Stimulated activated CD8-positive, alpha-beta memory T cell treated with anti-CD3 and anti-CD28 coated beads, Interleukin-7, amount 100 ng/mL, for 24 hours (primary cell): ENCODE data around the gene MAP2K1.
"Not testable (repeated sequence)": the region's sequence is repeated elsewhere in the genome, so short reads cannot be mapped to it uniquely, and the experiment has no call there.

ENCODE experiments used
- DNase-seq: peaks from one replicate; pipeline ENCODE4 v3.0.0-alpha.2; 2020; ENCODE audit warnings: low read depth

The MAP2K1 gene

DNA sequence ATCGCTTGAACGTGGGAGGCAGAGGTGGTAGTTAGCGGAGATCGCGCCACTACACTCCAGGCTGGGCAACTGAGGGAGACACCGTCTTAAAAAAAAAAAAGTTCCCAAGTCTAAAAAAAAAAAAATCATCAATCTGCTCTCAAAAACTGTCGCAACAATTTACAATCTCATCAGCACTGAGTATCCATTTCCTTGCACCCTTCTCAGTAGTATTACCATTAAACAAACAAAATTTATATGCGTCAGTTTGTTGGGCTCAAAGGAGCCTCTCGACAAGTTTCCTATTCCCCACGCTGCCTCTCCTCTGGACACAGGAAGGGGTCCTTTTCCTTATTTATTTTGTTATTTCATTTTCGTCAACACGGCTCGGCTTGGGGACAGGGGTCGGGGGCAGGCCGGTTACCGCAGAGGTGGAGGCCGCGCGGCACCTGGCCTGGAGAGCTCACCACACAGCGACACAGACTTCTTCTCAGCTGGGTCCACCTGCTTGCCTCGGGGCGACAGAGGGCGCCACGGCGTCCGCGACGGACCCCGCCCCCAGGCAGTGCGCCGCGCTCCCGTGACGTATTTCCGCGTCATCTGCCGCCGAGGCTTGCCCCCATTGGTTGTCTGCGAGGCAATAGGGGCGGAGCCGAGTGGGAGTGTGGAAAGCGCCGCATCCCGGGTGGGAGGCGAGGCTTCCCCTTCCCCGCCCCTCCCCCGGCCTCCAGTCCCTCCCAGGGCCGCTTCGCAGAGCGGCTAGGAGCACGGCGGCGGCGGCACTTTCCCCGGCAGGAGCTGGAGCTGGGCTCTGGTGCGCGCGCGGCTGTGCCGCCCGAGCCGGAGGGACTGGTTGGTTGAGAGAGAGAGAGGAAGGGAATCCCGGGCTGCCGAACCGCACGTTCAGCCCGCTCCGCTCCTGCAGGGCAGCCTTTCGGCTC is at the start of gene MAP2K1:
Gene MAP2K1, plus strand, starts transcription at position 709 of the 920 bp plus-strand sequence. CDS start 436 bp downstream, outside the sequence.
- peak; percentile 96 for DNase-seq

DNA sequence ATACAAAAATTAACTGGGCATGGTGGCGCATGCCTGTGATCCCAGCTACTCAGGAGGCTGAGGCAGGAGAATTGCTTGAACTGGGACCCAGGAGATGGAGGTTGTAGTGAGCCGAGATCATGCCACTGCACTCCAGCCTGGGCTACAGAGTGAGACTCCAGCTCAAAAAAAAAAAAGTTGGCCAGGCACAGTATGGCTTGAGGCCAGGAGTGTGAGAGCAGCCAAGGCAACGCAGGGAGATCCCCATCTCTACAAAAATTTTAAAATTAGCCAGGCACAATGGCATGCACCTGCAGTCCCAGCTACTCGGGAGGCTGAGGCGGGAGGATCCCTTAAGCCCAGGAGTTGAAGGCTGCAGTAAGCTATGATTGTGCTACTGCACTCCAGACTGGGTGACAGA is 38.2 kb upstream of the MAP2K1 start:
- not testable (repeated sequence) for DNase-seq

DNA sequence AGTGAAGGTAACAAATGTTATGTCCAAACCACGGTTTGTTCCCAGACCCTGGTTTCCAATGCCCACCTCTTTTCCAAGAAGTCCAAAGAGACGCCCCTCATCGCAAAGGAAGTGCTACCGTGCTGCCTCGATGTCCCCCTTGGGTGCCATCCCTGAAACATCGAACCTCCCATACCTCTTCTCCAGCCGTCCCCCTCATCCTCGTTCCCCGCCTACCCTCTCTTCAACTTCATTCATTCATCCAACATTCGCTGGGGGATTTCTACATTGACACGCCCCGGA is 30.7 kb upstream of the MAP2K1 start:
- no peak for DNase-seq

- DNase-seq: peak; percentile 93
Measured at GRCh38 chr15:66356359-66357236, 30.1 kb upstream of the MAP2K1 start, which contains the start of gene TIPIN. TIPIN (minus strand) TSS chr15:66356685; CDS start chr15:66352947, 3,738 bp downstream.

GRCh38 chr15:66359740-66360139 is 27.0 kb upstream of the MAP2K1 start:
- no peak for DNase-seq

- not testable (repeated sequence) for DNase-seq
Measured at GRCh38 chr15:66361745-66362460, 24.8 kb upstream of the MAP2K1 start.

DNA sequence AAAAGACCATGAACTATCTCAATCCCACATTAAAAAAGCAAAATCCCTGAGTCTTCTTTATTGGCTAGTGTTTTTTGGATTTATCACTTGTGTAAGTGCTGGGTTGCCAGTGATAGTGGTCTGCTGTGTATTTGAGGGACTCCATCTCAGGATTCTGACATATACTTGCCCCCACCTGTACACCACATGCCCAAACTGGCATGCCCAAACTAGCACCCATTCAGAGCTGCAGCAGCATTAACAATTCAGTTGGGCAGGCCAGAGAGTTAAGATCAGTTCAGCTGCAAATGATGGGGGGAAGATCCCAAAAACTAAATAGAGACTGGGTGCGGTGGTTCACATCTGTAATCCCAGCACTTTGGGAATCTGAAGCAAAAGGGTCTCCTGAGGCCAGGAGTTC is 23.9 kb upstream of the MAP2K1 start:
- DNase-seq: no peak

- DNase-seq: no peak
Measured at GRCh38 chr15:66364944-66365528, 21.7 kb upstream of the MAP2K1 start.

DNA sequence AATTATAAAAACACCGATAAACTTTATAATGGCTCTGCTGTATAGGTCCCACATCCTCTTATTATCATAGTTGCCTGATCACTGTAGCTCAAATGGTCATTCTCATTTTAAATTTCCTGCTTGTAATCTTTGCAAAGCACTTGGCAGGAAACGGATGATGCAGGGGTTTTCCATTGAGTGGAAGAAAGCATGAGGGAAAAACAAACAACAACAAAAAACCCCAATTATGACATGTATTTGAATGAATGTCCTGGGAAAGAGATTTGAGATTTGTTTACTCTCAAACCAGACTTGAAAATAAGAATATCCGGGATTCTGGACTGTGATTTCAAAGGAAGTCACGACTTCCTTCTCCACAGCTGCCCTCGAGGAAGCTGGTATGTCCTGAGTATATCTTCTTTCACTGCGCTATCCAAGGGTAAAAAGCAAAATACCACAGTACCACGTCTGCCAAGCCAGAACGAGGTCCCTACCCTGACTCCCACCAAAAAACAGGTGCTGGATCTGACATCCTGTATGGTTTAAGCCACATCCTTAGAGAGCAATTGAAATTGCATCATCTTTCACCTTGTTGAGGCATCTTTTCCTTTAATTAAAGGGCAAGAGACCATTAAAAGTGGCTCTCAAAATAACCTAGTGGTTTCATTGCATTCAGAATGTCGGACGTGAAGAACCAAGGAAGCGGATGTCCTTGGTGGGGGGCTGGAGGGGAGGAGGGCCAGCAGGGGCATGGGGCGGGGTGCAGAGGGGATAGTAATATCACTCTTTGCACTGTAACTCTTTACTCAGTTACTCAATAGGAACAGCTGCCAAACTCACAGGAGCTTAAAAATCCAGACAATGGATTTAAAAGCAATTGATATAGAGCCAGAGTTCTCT is 16.7 kb upstream of the MAP2K1 start:
- DNase-seq: no peak

DNA sequence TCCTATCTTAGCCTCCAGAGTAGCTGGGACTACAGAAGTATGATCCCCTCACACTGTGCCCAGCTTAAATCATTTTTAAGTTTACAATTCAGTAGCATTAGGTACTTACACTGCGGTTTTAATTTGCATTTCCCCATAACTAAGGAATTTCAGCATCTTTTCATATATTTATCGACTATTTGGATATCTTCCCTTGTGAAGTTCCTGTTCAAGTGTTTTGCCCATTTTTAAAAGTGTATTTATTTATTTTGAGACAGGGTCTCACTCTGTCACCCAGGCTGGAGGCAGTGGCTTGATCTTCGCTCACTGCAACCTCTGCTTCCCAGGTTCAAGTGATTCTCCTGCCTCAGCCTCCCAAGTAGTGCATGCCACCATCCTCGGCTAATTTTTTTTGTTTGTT is 12.5 kb upstream of the MAP2K1 start:
- no peak for DNase-seq

GRCh38 chr15:66378814-66379430 is 7.8 kb upstream of the MAP2K1 start:
- DNase-seq: no peak

- not testable (repeated sequence) for DNase-seq
Measured at GRCh38 chr15:66381376-66381775, 5.3 kb upstream of the MAP2K1 start.

GRCh38 chr15:66387163-66388042 is 691 bp downstream of the MAP2K1 start:
- DNase-seq: peak; percentile 58

GRCh38 chr15:66388043-66388363 is 1.3 kb downstream of the MAP2K1 start:
- no peak for DNase-seq

DNA sequence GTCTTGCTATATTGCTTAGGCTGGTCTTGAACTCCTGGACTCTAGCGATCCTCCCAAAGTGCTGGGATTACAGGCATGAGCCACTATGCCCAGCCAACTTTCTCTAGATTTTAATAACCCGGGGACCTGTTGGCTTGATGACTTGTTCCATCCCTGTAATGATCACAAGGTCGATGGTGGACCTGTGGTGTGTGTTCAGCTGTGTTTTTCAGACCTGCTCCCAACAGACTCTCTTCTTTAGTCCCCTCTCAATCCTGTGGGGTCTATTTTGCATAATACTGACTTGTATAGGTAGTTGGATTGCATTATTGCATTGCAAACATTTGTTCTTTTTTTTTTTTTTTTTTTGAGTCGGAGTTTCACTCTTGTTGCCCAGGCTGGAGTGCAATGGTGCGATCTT is 1.9 kb downstream of the MAP2K1 start:
- DNase-seq: no peak

- no peak for DNase-seq
Measured at GRCh38 chr15:66389098-66389858, 2.6 kb downstream of the MAP2K1 start.

- no peak for DNase-seq
Measured at GRCh38 chr15:66389859-66390381, 3.2 kb downstream of the MAP2K1 start.

DNA sequence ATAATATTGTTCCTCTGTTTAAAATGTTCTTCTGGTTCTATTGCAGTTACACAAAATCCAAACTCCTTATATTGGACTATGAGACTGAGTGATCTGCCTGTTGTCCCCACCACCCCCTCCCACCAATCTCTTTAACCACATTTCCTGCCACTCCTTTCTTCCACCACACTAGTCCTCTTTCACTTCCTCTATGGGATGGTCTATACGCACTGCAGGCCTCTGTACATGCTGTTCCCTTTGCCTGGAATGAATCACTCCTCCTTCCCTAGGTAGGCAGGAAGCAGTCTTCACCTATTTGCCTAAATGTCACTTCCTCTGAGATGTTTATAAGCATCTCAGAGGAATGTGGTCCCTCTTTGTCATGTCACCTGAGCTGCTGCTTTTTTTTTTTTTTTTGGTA is 4.0 kb downstream of the MAP2K1 start:
- no peak for DNase-seq
